Measurements from ENCODE around the gene TMEM86A. TPM values are rescaled to one million over a fixed set of nuclear protein-coding genes. Genes with fewer than 3 reads are reported as not detected.
"Not testable (repeated sequence)": the region's sequence is repeated elsewhere in the genome, so short reads cannot be mapped to it uniquely, and the experiment has no call there.

The TMEM86A gene, protein sequence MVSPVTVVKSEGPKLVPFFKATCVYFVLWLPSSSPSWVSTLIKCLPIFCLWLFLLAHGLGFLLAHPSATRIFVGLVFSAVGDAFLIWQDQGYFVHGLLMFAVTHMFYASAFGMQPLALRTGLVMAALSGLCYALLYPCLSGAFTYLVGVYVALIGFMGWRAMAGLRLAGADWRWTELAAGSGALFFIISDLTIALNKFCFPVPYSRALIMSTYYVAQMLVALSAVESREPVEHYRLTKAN
- total RNA-seq (ENCODE audit: insufficient read depth, low replicate concordance), result 4.3 TPM

- peak; percentile 94 for DNase-seq (ENCODE audit: low spot score)
These were observed at the start of gene TMEM86A for GRCh38 chr11:18698341-18699268. Gene TMEM86A (plus strand): TSS chr11:18698779. CDS start chr11:18698887, 108 bp downstream.

DNA sequence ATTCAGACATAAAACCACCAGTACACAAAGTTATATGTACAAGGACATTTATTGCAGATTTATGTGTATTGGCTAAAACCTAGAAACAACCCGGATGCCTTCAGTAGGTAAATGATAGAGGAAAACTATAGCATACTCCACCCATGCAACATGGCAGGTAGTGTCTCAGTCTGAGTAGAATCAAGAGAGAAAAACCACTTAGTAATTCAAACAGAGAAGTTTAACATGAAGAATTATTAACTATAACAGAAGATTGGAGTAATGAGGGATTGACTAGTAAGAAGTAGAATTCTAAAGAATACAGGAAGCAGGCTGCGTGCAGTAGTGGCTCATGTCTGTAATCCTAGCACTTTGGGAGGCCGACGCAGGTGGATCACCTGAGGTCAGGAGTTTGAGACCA lies 48.2 kb upstream of the TMEM86A start:
- DNase-seq (ENCODE audit: low spot score), result no peak

DNA sequence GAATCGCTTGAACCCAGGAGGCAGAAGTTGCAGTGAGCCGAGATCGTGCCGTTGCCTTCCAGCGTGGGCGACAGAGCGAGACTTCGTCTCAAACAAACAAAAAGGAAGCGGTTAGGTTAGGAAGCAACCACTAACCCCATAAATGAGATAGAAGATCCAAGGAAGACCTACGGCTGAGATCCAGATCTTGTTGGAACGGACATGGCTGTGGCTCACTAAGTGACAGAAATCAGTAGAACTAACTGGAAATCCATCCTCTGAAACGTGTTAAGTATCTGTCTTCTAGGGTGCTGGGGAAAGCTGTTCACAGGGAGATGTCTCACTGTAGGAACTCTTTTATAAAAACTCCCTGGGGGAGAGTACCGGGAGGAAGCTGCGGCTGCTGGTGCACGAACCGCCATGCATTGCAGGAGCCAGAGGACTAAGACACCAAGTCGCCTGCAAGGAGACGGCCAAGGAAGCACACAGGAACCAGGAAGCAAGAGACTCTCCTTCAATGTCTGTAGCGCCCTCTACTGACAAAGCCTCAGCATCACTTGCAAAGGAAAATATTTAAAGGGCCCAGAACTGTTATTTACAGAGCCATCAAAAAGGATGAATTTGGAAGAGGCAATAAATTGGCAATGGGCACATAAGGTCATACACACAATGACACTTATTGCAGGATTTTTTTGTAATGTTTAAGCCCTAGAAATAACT lies 47.6 kb upstream of the TMEM86A start:
- peak; percentile 22 for DNase-seq (ENCODE audit: low spot score)

GRCh38 chr11:18657673-18658072 lies 40.9 kb upstream of the TMEM86A start:
- DNase-seq (ENCODE audit: low spot score), result no peak

- not testable (repeated sequence) for DNase-seq (ENCODE audit: low spot score)
These were observed 33.2 kb upstream of the TMEM86A start for GRCh38 chr11:18665353-18665872.

DNA sequence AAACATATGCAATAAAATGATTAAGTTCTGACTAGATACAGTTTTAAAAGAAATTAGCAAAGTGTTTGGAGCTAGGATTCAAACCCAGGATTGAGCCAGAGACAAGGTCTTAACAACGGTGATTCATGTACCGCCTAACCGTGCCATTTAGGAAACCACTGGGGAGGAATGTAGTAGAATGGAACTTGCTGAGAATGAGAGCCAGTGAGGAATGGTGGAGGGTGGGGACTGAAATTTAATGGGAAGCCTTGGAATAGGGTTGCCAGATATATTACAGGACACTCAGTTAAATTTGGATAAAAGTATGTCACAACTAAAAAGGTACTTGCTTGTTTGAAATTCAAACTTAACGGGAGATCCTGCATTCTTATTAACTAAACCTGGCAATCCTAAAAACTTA lies 30.4 kb upstream of the TMEM86A start:
- DNase-seq (ENCODE audit: low spot score), result peak; percentile 24

GRCh38 chr11:18669219-18669596 lies 29.4 kb upstream of the TMEM86A start:
- DNase-seq (ENCODE audit: low spot score), result peak; percentile 24

DNA sequence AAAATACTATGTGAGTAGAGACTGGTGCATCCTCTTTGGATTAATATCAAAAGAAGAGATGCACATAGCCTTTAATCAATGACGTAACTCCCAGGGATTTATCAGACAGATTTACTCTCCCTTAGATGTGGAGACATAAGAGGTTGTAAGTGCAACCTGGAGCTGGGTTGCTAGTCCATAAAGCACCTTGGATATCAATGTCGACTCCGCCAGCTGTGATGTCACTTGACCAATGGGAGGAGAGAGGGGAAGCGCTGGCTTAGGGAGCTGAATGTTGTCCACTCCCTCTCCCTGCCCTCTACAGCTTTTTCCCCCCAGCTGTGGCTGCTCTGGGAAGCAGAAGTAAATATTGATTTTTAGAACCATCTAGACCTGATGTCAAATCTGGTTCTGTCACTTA lies 28.9 kb upstream of the TMEM86A start:
- DNase-seq (ENCODE audit: low spot score), result peak; percentile 22

- no peak for DNase-seq (ENCODE audit: low spot score)
These were observed 27.3 kb upstream of the TMEM86A start for GRCh38 chr11:18671246-18671645.

DNA sequence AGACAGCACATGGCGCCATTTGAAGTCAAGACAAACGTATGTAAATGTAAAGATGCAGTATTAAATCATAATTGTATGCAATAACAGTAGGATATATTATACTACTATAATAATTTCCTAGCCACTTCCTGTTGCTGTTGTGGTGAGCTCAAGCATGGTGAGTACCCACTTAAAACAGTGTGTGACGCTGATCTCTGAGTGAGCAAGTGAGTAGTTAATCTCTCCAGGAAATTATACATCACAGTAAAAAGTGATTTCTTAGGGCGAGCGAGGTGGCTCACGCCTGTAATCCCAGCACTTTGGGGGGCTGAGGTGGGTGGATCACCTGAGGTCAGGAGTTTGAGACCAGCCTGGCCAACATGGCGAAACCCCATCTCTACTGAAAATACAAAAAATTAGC lies 26.4 kb upstream of the TMEM86A start:
- not testable (repeated sequence) for DNase-seq (ENCODE audit: low spot score)

DNA sequence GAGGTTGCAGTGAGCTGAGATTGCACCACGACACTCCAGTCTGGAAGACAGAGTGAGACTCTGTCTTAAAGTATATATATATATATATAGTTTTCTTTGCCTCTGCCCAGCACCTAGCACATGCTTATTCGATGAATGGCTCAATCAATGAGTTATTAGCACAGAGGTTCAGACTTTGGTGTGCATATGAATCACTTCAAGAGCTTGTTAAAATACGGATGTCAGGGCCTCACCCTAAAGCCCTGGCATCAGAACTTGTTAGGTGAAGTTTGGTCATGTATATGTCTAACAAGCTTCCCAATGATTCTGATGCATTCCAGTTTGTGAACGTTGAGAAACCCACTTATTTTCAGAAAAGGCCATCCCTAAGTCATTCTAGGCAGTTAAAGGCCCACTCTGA lies 21.8 kb upstream of the TMEM86A start:
- DNase-seq (ENCODE audit: low spot score), result no peak

DNA sequence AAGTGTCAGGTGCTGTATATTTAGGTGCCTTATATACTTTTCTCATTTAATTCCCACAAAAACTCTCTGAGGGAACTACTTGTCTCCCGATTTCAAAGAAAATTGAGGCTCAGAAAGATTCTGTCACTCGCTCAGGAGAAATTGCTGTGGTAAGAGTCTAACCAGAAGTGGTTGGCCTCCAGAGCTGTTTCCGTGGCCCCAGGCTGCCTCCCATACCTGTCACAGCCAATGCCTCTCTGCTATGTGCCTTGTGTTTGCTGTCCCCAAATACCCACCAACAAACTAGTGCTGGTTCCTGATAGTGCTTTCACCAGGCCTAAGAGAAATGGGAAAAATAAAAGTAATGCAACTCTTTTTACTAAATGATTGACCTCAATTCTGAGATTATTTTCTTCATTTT lies 21.0 kb upstream of the TMEM86A start:
- no peak for DNase-seq (ENCODE audit: low spot score)

GRCh38 chr11:18681949-18682348 lies 16.6 kb upstream of the TMEM86A start:
- DNase-seq (ENCODE audit: low spot score), result not testable (repeated sequence)

DNA sequence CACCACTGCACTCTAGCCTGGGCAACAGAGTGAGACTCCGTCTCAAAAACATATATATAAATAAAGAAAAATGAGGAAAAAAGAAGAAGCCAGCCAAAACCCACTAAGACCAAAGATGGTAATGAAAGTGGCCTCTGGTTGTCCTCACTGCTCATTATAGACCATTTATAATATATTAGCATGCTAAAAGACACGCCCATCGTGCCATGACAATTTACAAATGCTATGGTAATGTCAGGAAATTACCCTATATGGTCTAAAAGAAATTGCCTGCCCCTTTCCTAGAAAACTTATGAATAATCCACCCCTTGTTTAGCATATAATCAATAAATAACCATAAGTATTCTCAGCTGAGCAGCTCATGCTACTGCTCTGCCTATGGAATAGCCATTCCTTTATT lies 16.1 kb upstream of the TMEM86A start:
- no peak for DNase-seq (ENCODE audit: low spot score)

DNA sequence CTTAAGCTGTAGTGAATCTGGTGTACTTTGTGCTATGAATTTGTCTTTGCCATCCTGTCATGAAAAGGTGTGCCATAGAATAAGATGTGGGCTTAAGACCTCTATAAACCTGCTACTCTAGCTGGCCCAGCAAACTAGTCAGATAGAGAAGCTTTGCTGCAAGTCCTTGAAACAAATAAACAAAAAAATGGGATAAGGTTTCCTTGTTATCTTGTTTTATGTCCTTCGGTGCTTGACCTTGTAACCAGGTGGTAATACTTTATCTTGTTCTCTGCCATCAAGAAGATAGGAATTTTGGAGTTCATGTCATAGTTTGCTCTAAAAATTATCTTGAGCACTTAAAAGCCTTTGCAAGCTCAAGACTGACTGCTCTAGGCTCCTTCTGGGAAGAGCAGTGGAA lies 14.3 kb upstream of the TMEM86A start:
- no peak for DNase-seq (ENCODE audit: low spot score)

GRCh38 chr11:18691467-18692140 lies 7.0 kb upstream of the TMEM86A start:
- DNase-seq (ENCODE audit: low spot score), result not testable (repeated sequence)

DNA sequence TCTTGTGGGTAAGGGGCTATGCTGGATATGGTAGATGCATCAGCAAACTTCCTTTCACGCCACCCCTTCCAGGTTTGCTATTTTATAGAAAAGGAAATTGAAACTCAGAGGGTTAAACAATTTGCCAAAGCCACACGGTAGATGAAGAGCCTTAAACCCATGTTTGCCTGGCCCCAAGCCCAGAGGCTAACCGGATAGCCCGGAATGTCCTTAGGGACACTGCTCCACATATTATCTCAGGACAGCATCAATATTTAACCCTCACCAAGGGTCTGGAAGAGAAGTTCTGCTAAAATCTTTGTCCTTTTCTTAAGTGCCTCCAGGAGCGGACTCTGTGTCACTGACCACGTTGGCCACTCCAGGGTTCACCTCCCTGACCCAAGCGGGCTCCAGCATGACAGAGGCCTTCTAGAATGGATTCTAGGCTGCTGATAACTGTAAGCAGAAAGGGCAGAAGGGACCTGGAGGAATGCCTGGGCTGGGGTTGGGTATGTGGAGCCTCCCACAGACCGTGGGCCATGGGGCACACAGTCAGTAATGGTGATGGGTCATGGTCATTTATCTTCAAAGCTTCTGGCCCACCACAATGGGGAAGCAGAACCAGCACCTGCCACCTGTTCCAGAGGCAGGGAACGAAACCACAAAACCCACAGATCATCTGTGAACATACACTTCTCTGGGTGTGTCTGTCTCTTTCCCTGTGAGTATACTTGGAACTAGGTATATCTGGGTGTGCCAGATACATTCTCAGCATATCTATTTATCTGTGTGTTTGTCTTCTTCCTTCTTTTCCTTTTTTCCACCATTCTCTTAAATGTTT lies 5.4 kb upstream of the TMEM86A start:
- DNase-seq (ENCODE audit: low spot score), result no peak

DNA sequence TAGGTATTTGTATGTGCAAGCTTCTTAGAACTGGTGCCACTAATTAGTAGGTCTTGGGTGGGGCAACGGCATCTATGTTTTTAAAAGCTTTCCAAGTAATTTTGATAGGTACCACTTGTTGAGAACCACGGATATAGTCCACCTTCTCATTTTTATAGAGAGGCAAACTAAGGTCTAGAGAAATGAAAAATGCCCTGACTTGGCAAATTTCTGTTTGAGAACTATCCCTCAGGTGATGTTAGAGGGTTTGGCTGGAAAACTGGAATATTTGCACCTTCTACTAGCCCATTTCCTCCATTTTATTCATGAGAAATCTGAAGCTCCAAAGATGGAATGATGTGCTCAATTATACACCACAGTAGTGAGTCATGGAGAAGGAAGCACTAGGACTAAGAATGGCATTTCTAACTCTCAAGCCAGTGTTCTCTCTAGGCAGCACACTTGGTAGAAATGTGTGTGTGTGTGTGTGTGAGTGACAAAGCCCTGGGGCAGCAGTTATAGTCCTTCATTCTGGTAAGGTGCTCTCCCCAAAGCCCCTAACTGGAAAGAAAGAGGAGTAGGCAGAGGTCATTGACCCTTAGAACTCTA lies 1.8 kb upstream of the TMEM86A start:
- no peak for DNase-seq (ENCODE audit: low spot score)

- no peak for DNase-seq (ENCODE audit: low spot score)
These were observed 1.0 kb upstream of the TMEM86A start for GRCh38 chr11:18697576-18697975.

DNA sequence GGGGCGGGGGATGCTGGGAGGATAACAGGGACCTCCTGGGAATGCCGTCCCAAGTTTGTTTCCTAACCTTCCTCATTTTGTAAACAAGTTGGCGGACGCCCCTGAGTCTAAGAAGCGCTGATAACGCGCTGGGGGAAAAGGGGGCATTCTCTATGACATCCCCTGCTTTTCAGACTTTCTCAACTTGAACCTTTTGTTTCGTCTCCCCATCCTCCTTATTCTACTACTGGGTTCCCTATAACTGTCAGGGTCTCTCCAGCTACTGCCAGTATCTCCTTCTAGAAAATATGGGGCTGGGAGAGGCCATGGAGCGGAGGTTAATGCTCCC lies 654 bp downstream of the TMEM86A start:
- no peak for DNase-seq (ENCODE audit: low spot score)
